DOHH2 (cell line): ENCODE data around the gene GRIN1.

Source experiments
- H3F3A ChIP-seq: fragments of 200-600 bp; sonication (generic), shearing (Covaris generic); 2 replicates; pipeline ENCODE4 v1.6.0; 2016; ENCODE audit warnings: antibody characterized with exemption, mild to moderate bottlenecking; ENCODE audit not compliant: control insufficient read depth, insufficient read depth
- H3K27ac ChIP-seq: fragments of 200-600 bp; sonication (generic); 2 replicates; pipeline ENCODE4 v1.5.1; 2014; ENCODE audit warnings: low read depth, mild to moderate bottlenecking, low read length, moderate library complexity
- H3K27me3 ChIP-seq: fragments of 200-600 bp; sonication (generic); 2 replicates; pipeline ENCODE4 v1.6.1; 2014; ENCODE audit warnings: mild to moderate bottlenecking, low read length, mixed read lengths; ENCODE audit not compliant: control insufficient read depth
- H3K36me3 ChIP-seq: fragments of 200-600 bp; sonication (generic); 2 replicates; pipeline ENCODE4 v1.6.1; 2014; ENCODE audit warnings: mild to moderate bottlenecking, low read length, moderate library complexity, mixed read lengths; ENCODE audit not compliant: control insufficient read depth
- H3K4me1 ChIP-seq: fragments of 200-600 bp; sonication (generic); 2 replicates; pipeline ENCODE4 v1.6.1; 2014; ENCODE audit warnings: mild to moderate bottlenecking, low read length, mixed read lengths; ENCODE audit not compliant: control insufficient read depth
- H3K4me2 ChIP-seq: fragments of 200-600 bp; sonication (generic); 2 replicates; pipeline ENCODE4 v1.6.0; 2014; ENCODE audit warnings: mild to moderate bottlenecking, low read length, moderate library complexity
- H3K4me3 ChIP-seq: fragments of 200-600 bp; sonication (generic); 2 replicates; pipeline ENCODE4 v1.5.1; 2014; ENCODE audit warnings: mild to moderate bottlenecking, low read length, mixed read lengths
- H3K79me2 ChIP-seq: fragments of 200-600 bp; sonication (generic); 2 replicates; pipeline ENCODE4 v1.6.1; 2014; ENCODE audit warnings: mild to moderate bottlenecking, low read length, mixed read lengths; ENCODE audit not compliant: control insufficient read depth
- H3K9me2 ChIP-seq: fragments of 200-600 bp; sonication (generic); replicated peaks from 2 replicates; pipeline ENCODE4 v1.6.1; 2014; ENCODE audit warnings: mild to moderate bottlenecking, low read length, mixed read lengths; ENCODE audit not compliant: control insufficient read depth
- H3K9me3 ChIP-seq: fragments of 200-600 bp; sonication (generic); 2 replicates; pipeline ENCODE4 v1.6.1; 2014; ENCODE audit warnings: antibody characterized with exemption, low read length, mixed read lengths; ENCODE audit not compliant: control insufficient read depth, insufficient read depth
- H4K20me1 ChIP-seq: fragments of 200-600 bp; sonication (generic); 2 replicates; pipeline ENCODE4 v1.6.0; 2014; ENCODE audit warnings: low read depth, mild to moderate bottlenecking, antibody characterized with exemption, low read length, moderate library complexity; ENCODE audit not compliant: control insufficient read depth, insufficient read depth
- CTCF ChIP-seq: fragments of 200-600 bp; sonication (generic); IDR thresholded peaks from one replicate; pipeline ENCODE4 v1.5.1; 2014; ENCODE audit warnings: antibody characterized with exemption, mild to moderate bottlenecking, low read depth, low read length; ENCODE audit not compliant: poor library complexity, severe bottlenecking
- EZH2phosphoT487 ChIP-seq: fragments of 200-600 bp; sonication (generic); IDR thresholded peaks from 2 replicates; pipeline ENCODE4 v1.6.1; 2017; ENCODE audit warnings: borderline replicate concordance, mild to moderate bottlenecking, antibody characterized with exemption, low read length, moderate library complexity, mixed read lengths

The GRIN1 gene

DNA sequence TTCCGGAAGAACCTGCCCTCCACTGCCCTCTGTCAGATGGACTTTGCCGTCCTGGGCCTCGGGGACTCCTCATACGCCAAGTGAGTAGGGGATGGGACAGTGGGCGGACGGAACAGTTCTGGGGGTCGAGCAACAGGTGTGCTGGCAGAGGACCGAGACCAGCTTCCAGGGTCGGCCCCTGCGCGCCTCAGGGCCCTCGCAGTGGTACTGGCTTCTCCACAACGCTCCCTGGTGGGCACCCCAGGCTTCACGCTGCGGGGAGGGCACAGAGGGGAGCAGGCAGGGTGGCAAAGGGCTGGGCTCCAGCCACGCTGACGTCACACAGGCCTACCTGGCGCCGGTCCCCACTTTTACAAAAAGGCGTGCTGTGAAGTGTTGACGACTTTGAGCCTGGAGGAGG, 73.6 kb downstream of the GRIN1 start:
- no peaks in the 10 kb centered on the region for H3K9me3 ChIP-seq
- no peaks in the 10 kb centered on the region for H3F3A ChIP-seq
- no peaks in the 10 kb centered on the region for H3K27me3 ChIP-seq
- peaks cover 9% of the 10 kb centered on the region for H3K79me2 ChIP-seq
- H3K36me3 ChIP-seq, result peaks cover 43% of the 10 kb centered on the region
- H4K20me1 ChIP-seq, result no peaks in the 10 kb centered on the region
- no peak overlapping the region for H3K27ac ChIP-seq
- no peaks in the 10 kb centered on the region for H3K9me2 ChIP-seq
- H3K4me1 ChIP-seq, result no peaks in the 10 kb centered on the region
- no peak for TF ChIP-seq EZH2phosphoT487
- TF ChIP-seq CTCF, result peak; percentile 14
- no peak overlapping the region for H3K4me2 ChIP-seq
- H3K4me3 ChIP-seq, result no peak overlapping the region

- H3K9me3 ChIP-seq, result no peaks in the 10 kb centered on the region
- H3K4me2 ChIP-seq, result no peak overlapping the region
- H3K4me3 ChIP-seq, result no peak overlapping the region
- H3K27me3 ChIP-seq, result no peaks in the 10 kb centered on the region
- TF ChIP-seq EZH2phosphoT487 (no peak), CTCF (peak; percentile 22)
- H3F3A ChIP-seq, result no peaks in the 10 kb centered on the region
- H3K4me1 ChIP-seq, result no peaks in the 10 kb centered on the region
- peaks cover 5% of the 10 kb centered on the region; the same call in 1 of the 2 replicates for H3K79me2 ChIP-seq
- no peaks in the 10 kb centered on the region for H3K9me2 ChIP-seq
- H4K20me1 ChIP-seq, result no peaks in the 10 kb centered on the region
- H3K36me3 ChIP-seq, result peaks cover 43% of the 10 kb centered on the region
- no peak overlapping the region for H3K27ac ChIP-seq
These were observed 74.5 kb downstream of the GRIN1 start for GRCh38 chr9:137213160-137214060.

DNA sequence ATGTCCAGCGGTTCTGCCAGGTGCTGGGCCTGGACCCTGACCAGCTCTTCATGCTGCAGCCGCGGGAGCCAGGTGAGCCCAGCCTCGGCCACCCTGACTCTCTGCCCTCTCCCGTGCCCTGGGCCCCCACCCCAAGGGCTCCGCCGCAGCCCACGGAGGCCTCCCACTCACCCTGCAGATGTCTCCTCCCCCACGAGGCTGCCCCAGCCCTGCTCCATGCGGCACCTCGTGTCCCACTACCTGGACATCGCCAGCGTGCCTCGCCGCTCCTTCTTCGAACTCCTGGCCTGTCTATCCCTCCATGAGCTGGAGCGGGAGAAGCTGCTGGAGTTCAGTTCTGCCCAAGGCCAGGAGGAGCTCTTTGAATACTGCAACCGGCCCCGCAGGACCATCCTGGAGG, 75.7 kb downstream of the GRIN1 start:
- no peaks in the 10 kb centered on the region; the same call in 1 of the 2 replicates for H3F3A ChIP-seq
- peaks cover 36% of the 10 kb centered on the region for H3K36me3 ChIP-seq
- H3K27ac ChIP-seq, result no peak overlapping the region
- H4K20me1 ChIP-seq, result no peaks in the 10 kb centered on the region
- no peak overlapping the region for H3K4me2 ChIP-seq
- no peaks in the 10 kb centered on the region for H3K4me1 ChIP-seq
- H3K9me2 ChIP-seq, result no peaks in the 10 kb centered on the region
- no peaks in the 10 kb centered on the region for H3K79me2 ChIP-seq
- no peak for TF ChIP-seq CTCF
- TF ChIP-seq EZH2phosphoT487, result no peak
- no peak overlapping the region for H3K4me3 ChIP-seq
- H3K9me3 ChIP-seq, result no peaks in the 10 kb centered on the region
- no peaks in the 10 kb centered on the region for H3K27me3 ChIP-seq
